H9 (cell line): ENCODE data around the gene COPS6. TPM values are rescaled to one million over a fixed set of nuclear protein-coding genes. Genes with fewer than 3 reads are reported as not detected.

Experiments used
- DNase-seq: peaks from one replicate; pipeline ENCODE4 v3.0.0-alpha.2; 2017
- H2AFZ ChIP-seq: one replicate; pipeline ENCODE4 v1.6.1; 2013; ENCODE audit warnings: mild to moderate bottlenecking, low read length, control low read depth, moderate library complexity
- H2AK5ac ChIP-seq: 2 replicates; pipeline ENCODE4 v1.6.1; 2013; ENCODE audit warnings: low read length, control low read depth, mixed read lengths; ENCODE audit not compliant: insufficient read length
- H2BK120ac ChIP-seq: one replicate; pipeline ENCODE4 v1.6.1; 2013; ENCODE audit warnings: low read depth, mild to moderate bottlenecking, low read length, control low read depth, inconsistent platforms; ENCODE audit not compliant: poor library complexity, severe bottlenecking
- H2BK12ac ChIP-seq: 2 replicates; pipeline ENCODE4 v1.6.1; 2013; ENCODE audit warnings: low read length, control low read depth, mixed read lengths, low read depth; ENCODE audit not compliant: insufficient read length
- H2BK15ac ChIP-seq: 2 replicates; pipeline ENCODE4 v1.6.1; 2013; ENCODE audit warnings: low read depth, low read length, control low read depth
- H2BK20ac ChIP-seq: one replicate; pipeline ENCODE4 v1.6.1; 2013; ENCODE audit warnings: low read depth, mild to moderate bottlenecking, low read length, control low read depth, inconsistent platforms; ENCODE audit not compliant: poor library complexity, severe bottlenecking
- H2BK5ac ChIP-seq: 2 replicates; pipeline ENCODE4 v1.6.1; 2013; ENCODE audit warnings: low read length, control low read depth, mixed read lengths; ENCODE audit not compliant: insufficient read length
- H3K14ac ChIP-seq: 2 replicates; pipeline ENCODE4 v1.6.1; 2013; ENCODE audit warnings: low read length, control low read depth; ENCODE audit not compliant: insufficient read depth
- H3K18ac ChIP-seq: 2 replicates; pipeline ENCODE4 v1.6.1; 2013; ENCODE audit warnings: low read depth, mild to moderate bottlenecking, mixed read lengths, low read length, control low read depth; ENCODE audit not compliant: insufficient read length
- H3K23ac ChIP-seq: 2 replicates; pipeline ENCODE4 v1.6.1; 2013; ENCODE audit warnings: low read length, control low read depth, mixed read lengths, low read depth; ENCODE audit not compliant: insufficient read length
- H3K23me2 ChIP-seq: 2 replicates; pipeline ENCODE4 v1.6.1; 2013; ENCODE audit warnings: low read depth, mild to moderate bottlenecking, mixed read lengths, low read length, control low read depth; ENCODE audit not compliant: insufficient read length, poor library complexity, severe bottlenecking
- H3K27ac ChIP-seq: 2 replicates; pipeline ENCODE4 v1.5.1; 2013; ENCODE audit warnings: low read length, control low read depth, mixed read lengths, low read depth; ENCODE audit not compliant: insufficient read length
- H3K27me3 ChIP-seq: 2 replicates; pipeline ENCODE4 v1.6.1; 2013; ENCODE audit warnings: low read length, control low read depth, inconsistent platforms; ENCODE audit not compliant: insufficient read depth
- H3K4ac ChIP-seq: 2 replicates; pipeline ENCODE4 v1.6.1; 2013; ENCODE audit warnings: low read depth, mild to moderate bottlenecking, control low read depth, inconsistent platforms, low read length, moderate library complexity
- H3K4me1 ChIP-seq: 2 replicates; pipeline ENCODE4 v1.6.1; 2013; ENCODE audit warnings: low read length, control low read depth, inconsistent platforms; ENCODE audit not compliant: insufficient read depth
- H3K4me2 ChIP-seq: 2 replicates; pipeline ENCODE4 v1.6.1; 2013; ENCODE audit warnings: low read length, control low read depth, mixed read lengths; ENCODE audit not compliant: insufficient read length, insufficient read depth
- H3K56ac ChIP-seq: 2 replicates; pipeline ENCODE4 v1.6.1; 2013; ENCODE audit warnings: low read depth, mild to moderate bottlenecking, mixed read lengths, low read length, control low read depth; ENCODE audit not compliant: insufficient read length
- H3K79me1 ChIP-seq: 2 replicates; pipeline ENCODE4 v1.6.1; 2013; ENCODE audit warnings: low read depth, mild to moderate bottlenecking, moderate library complexity, low read length, control low read depth, inconsistent platforms; ENCODE audit not compliant: insufficient read depth, poor library complexity, severe bottlenecking
- H3K79me2 ChIP-seq: 2 replicates; pipeline ENCODE4 v1.6.1; 2013; ENCODE audit warnings: low read length, control low read depth, inconsistent platforms; ENCODE audit not compliant: insufficient read depth
- H3K9ac ChIP-seq: 2 replicates; pipeline ENCODE4 v1.6.1; 2013; ENCODE audit warnings: low read length, control low read depth, mixed read lengths; ENCODE audit not compliant: insufficient read length; ENCODE audit errors: extremely low read depth
- H3K9me3 ChIP-seq: one replicate; pipeline ENCODE4 v1.6.1; 2013; ENCODE audit warnings: low read depth, low read length, inconsistent platforms; ENCODE audit not compliant: control insufficient read depth
- H3T11ph ChIP-seq: one replicate; pipeline ENCODE4 v1.6.1; 2013; ENCODE audit warnings: mild to moderate bottlenecking, low read length, control low read depth, inconsistent platforms
- H4K20me1 ChIP-seq: one replicate; pipeline ENCODE4 v1.6.1; 2013; ENCODE audit not compliant: control insufficient read depth, insufficient read length, insufficient read depth
- H4K5ac ChIP-seq: 2 replicates; pipeline ENCODE4 v1.6.1; 2013; ENCODE audit warnings: low read depth, mild to moderate bottlenecking, mixed read lengths, low read length, control low read depth; ENCODE audit not compliant: insufficient read length
- H4K8ac ChIP-seq: replicated peaks from 2 replicates; pipeline ENCODE4 v1.6.1; 2013; ENCODE audit warnings: low read length, control low read depth, mixed read lengths, low read depth; ENCODE audit not compliant: insufficient read length
- H4K91ac ChIP-seq: 2 replicates; pipeline ENCODE4 v1.6.1; 2013; ENCODE audit warnings: low read depth, mild to moderate bottlenecking, moderate library complexity, mixed read lengths, low read length, control low read depth; ENCODE audit not compliant: insufficient read length
- H3K27ac Mint-ChIP-seq, 3 experiments: 2 replicates in 2 of 3; 3 replicates in 1 of 3; pipeline ENCODE4 v1.8.0; 2020 to 2021; ENCODE audit warnings: mixed read lengths in 3 of 3, mild to moderate bottlenecking in 1 of 3, moderate library complexity in 1 of 3
- H3K27me3 Mint-ChIP-seq: 2 replicates; pipeline ENCODE4 v1.8.0; 2021; ENCODE audit warnings: low read depth, mild to moderate bottlenecking, moderate library complexity, mixed read lengths
- H3K36me3 Mint-ChIP-seq, 3 experiments: 2 replicates in 2 of 3; 3 replicates in 1 of 3; pipeline ENCODE4 v1.8.0; 2020 to 2021; ENCODE audit warnings: low read depth in 3 of 3, mixed read lengths in 3 of 3; ENCODE audit not compliant: insufficient read depth in 1 of 3
- H3K4me1 Mint-ChIP-seq, 2 experiments: 2 replicates each; pipeline ENCODE4 v1.8.0; 2020; ENCODE audit warnings: mixed read lengths in 2 of 2
- H3K4me3 Mint-ChIP-seq, 2 experiments: 2 replicates in 1 of 2; 3 replicates in 1 of 2; pipeline ENCODE4 v1.8.0; 2020 to 2021; ENCODE audit warnings: mild to moderate bottlenecking in 2 of 2, mixed read lengths in 2 of 2, moderate library complexity in 1 of 2
- H3K9me3 Mint-ChIP-seq, 2 experiments: 2 replicates in 1 of 2; 3 replicates in 1 of 2; pipeline ENCODE4 v1.8.0; 2020; ENCODE audit warnings: mild to moderate bottlenecking in 2 of 2, mixed read lengths in 2 of 2, moderate library complexity in 1 of 2
- CTCF ChIP-seq: fragments of 200-600 bp; sonication (generic); conservative IDR thresholded peaks from 3 replicates; pipeline ENCODE4 v1.8.0; 2021; ENCODE audit warnings: antibody characterized with exemption, mild to moderate bottlenecking
- WGBS: extraction: QIAGEN DNeasy Blood & Tissue Kit; methylation state at CpG from one replicate; pipeline ENCODE4 v1.1.7; 2013; ENCODE audit warnings: missing lambda C conversion rate, low lambda C conversion rate, mixed read lengths; ENCODE audit not compliant: insufficient read length; ENCODE audit errors: extremely low coverage; 5-methylcytosine and 5-hydroxymethylcytosine counted together
- total RNA-seq: library from RNA; stranded (reverse); gene quantifications from 2 replicates; pipeline ENCODE4 v1.2.1, GENCODE V29; 2021

Gene COPS6
- total RNA-seq, 1 experiment from 2014 or later = 140 TPM

DNA sequence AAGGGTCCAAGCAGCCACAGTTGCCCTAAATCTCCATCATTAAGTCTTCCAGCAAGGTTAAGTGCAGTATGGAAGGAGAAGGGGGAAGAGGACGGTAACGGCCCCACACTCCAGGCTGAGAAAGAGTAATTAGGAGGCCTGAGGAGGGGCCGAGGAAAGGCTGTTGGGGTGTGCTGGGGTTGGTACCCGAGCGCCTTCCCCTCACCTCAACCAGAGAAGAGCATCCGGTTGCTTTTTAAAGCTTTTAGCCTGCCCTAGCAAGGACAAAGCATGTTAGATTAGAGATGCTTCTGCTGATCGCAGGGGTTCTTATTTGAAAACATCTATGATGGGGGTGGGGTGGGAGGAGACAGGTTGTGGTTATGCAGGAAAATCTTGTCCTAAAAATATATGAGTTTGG, 48.2 kb upstream of the COPS6 start:
- Histone ChIP-seq H4K5ac (no peak overlapping the region), H2AK5ac (no peak overlapping the region), H4K91ac (no peak overlapping the region), H3K23ac (no peak overlapping the region), H2BK15ac (no peak overlapping the region), H3K4ac (no peak overlapping the region), H2BK5ac (no peak overlapping the region), H3K56ac (no peak overlapping the region), H3K4me2 (no peak overlapping the region), H3K27me3 (no peaks in the 10 kb centered on the region), H4K20me1 (no peaks in the 10 kb centered on the region), H3K23me2 (no peaks in the 10 kb centered on the region), H2BK120ac (no peak overlapping the region), H3K27ac (no peak overlapping the region), H3K9ac (no peak overlapping the region), H2BK20ac (no peak overlapping the region), H3K14ac (no peak overlapping the region), H3K9me3 (peaks cover 4% of the 10 kb centered on the region), H3K79me2 (no peaks in the 10 kb centered on the region), H2BK12ac (no peak overlapping the region), H2AFZ (no peak overlapping the region), H3K79me1 (no peaks in the 10 kb centered on the region), H3K4me1 (no peaks in the 10 kb centered on the region), H3T11ph (no peak overlapping the region), H3K18ac (no peak overlapping the region), H4K8ac (no peak overlapping the region)
- H3K36me3 Mint-ChIP-seq = peaks cover 17 to 43% (median 32%) of the 10 kb centered on the region in 3 experiments; a peak in 6 of 7 replicates
- H3K4me3 Mint-ChIP-seq = no peak overlapping the region
- peaks cover 12 to 17% of the 10 kb centered on the region in 2 experiments for H3K4me1 Mint-ChIP-seq
- no peak for DNase-seq
- no peaks in the 10 kb centered on the region; the same call in 1 of the 2 replicates for H3K27me3 Mint-ChIP-seq
- WGBS = no CpG with 5 or more reads among the region's 7 CpGs
- peaks cover 10 to 12% of the 10 kb centered on the region in 2 experiments; a peak in 3 of 5 replicates for H3K9me3 Mint-ChIP-seq
- TF ChIP-seq CTCF = no peak
- peak overlapping the region in 2 of 3 experiments; percentile 65 to 86; a peak in 1 of 7 replicates for H3K27ac Mint-ChIP-seq
